HG02763 (cell line): ENCODE data around the gene HOOK2.
A peak's percentile ranks its signal among the peaks of the same experiment; 100 is the strongest.
"Not testable (repeated sequence)": the region's sequence is repeated elsewhere in the genome, so short reads cannot be mapped to it uniquely, and the experiment has no call there.

ENCODE experiments used
- ATAC-seq: cut with Tn5 transposase; IDR thresholded peaks from one replicate; pipeline ENCODE4 v1.9.1; 2021; ENCODE audit warnings: mild to moderate bottlenecking, moderate library complexity; ENCODE audit not compliant: unreplicated experiment

The HOOK2 gene

DNA sequence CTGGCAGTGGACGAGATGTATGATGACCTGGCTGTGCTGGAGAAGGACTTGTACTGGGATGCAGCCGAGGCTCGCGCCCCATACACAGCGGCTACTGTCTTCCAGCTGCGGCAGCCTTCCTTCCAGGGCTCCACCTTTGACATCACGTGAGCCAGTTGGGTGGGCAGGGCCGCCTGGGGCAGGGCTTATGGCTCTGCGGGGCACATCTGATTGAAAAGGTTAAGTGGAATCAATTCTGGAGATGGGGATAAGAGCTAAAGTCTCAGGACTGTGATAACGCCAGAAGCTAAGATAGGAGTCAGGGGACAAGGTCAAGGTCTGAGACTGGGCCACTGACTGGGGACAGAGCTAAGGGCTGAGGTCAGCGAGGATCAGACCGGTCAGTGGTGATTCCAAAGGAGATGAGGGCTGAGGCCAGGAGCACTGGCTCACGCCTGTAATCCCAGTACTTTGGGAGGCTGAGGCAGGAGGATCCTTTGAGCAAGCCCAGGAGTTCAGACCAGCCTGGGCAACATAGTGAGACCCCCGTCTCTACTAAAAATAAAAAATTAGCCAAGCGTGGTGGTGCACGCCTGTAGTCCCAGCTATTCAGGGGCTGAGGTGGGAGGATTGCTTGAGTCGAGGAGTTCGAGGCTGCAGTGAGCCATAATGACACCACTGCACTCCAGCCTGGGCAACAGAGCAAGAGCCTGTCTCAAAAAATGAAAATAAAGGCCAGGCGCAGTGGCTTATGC is 19.0 kb downstream of the HOOK2 start:
- no peak for ATAC-seq

DNA sequence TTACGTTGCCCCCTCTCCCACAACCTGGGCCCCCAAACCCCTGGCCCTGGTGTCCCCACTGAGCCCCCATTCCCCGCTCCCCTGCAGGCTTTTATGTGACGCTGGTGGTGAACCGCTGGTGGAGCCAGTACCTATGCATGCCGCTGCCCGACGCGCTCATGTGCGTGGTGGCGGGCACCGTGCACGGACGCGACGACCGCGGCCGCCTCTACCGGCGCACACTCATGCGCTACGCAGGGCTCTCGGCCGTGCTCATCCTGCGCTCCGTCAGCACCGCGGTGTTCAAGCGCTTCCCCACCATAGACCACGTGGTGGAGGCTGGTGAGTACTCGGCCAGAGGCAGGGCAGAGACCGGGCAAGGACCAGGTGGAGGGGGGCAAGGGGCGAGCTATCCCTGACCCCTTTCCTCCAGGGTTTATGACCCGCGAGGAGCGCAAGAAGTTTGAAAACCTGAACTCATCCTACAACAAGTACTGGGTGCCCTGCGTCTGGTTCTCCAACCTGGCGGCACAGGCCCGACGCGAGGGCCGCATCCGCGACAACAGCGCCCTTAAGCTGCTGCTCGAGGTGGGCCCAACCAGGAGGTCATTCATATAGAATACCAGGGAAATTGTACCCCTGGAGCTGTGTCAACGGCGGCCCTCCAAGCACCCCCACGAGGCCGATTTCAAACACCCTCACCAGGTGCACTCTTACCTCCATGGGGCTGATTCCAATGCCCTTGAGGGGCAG is 20.7 kb downstream of the HOOK2 start:
- no peak for ATAC-seq

DNA sequence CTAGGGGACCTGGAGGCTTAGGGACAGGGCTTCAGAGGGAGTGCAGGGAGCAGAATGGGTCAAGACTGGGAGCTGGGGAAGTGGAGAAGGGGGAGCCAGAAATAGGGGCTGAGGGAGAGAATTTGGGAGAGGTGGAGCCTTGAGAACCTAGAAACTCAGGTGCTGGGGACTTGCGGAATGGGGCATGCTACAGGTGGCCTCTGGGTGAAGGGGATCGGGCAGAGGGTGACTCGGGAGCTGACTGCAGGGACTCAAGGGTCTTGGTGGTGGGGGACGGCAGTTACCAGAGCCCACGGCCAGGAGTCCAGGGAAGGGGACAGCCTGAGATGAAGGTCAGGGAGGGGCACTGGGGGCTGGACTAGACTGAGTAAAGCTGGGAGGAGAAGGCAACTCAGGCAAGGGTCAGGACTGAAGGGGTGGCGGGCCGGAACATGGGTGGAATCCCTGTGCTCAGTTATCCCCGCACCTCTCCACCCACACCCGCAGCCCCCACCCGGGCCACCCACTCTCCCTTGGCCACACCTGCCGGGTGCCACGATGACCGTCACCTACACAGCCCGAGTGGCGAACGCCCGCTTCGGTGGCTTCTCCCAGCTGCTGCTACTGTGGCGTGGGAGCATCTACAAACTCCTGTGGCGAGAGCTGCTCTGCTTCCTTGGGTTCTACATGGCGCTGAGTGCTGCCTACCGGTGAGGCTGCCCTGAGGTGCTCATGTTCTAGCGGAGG is 23.1 kb downstream of the HOOK2 start:
- no peak for ATAC-seq

DNA sequence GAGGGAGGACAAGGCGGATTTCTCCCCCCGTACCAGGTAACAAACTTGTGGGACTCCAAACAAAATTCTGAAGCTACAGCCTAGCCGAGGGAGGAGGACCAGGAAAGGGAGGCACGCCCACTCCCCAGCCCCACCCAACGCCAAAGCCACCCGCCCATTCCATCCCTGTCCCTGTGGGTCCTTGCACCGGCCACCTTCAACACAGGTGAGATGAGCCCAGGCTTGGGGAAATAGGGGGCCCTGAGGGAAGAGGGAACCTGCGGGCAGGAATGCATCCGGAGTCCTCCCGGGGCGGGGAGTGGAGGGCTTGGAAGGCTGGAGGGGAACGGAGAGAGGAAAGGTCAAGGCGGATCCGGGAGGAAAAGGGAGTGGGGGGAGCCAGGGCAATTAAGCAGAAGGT is 23.7 kb downstream of the HOOK2 start, which contains the start of gene BEST2:
Gene BEST2 (plus strand): TSS at position 157 of the 400 bp plus-strand sequence. CDS start 802 bp downstream, outside the sequence.
- no peak for ATAC-seq

DNA sequence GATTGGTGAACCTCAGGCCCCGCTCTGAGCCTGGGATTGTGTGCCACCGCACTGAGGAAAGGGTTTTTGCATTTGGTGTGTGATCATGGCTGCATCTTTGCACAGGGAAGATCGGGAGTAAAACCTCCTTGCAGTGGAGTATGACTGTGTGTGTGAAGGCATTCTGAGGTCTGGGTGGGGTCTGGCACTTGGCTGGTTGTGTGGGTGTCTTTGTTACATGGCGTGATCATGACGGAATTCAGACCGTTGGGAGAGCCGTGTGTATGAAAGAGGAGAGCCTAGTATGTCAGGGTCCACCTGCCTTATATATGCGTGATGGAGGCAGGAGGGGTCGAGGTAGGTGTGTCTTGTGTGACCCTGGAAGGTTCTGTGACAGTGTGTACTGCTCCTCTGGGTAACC is 24.5 kb downstream of the HOOK2 start:
- no peak for ATAC-seq

DNA sequence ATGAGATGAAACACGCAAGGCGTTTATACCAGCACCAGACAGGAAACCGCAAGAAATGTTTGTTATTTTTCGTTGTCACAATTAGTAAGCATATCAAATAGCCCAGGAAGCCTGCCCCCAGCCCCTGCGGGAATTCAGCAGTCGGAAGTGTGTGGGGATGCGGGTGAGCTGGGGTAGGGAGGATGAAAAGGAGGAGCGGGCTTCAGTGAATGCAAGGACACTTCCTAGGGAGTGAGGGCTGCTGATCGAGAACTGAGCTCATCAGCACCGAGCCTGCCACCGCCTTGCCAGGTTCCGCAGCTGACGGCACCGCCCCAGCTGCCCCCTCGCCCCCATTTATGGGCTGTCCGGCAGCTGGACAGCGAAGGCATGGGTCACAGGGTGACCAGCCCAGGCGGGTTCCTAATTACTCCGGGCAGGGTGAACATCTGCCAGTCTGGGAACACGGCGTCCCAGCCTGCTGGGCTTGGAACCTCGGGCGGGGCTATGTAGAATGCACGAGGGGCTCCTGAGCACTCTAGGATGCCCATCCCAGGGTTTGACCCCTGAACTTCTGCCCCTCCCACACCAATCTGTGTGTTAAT is 25.3 kb downstream of the HOOK2 start:
- no peak for ATAC-seq

DNA sequence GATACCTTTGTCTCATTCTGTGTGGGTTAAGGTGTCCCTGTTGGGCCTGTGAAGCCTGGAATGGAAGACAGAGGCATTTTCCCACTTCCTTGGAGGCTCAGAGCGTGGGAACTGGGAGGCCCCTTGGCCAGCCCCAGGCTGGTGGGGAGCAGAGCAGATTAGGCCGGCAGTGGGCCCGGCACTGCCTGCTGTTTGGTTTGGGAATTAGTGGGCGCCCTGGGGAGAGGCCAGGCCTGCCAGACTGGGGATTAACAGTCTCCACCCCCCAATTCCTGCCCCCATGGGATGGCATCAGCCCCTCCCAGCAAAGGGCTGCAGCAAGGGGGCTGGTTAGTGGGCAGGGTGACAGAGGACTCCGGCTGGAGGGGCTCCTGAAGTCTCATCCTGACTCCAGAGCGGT is 26.9 kb downstream of the HOOK2 start:
- no peak for ATAC-seq

DNA sequence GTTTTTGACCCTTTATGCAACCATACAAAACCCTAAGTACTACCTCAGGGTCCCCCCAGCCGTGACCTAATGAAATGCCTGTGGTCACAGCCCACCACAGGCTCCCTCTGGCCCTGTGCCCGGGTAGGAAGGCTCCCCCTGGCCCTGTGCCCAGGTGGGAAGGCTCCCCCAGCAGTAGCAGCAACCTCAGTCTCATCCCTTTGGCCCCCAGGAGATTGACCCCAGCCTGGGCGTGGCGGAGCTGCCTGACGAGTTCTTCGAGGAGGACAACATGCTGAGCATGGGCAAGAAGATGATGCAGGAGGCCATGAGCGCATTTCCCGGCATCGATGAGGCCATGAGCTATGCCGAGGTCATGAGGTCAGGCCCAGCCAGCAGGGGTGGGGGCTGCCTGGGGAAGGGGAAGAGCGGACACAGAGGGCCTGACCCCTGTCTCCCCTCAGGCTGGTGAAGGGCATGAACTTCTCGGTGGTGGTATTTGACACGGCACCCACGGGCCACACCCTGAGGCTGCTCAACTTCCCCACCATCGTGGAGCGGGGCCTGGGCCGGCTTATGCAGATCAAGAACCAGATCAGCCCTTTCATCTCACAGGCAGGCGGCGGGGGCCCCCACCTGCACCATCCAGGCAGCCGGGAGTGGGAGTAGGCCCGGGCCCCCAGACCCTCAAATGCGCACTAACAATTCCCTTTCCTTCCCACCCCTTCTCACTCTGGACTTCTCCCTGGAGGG is 30.0 kb downstream of the HOOK2 start:
- no peak for ATAC-seq

DNA sequence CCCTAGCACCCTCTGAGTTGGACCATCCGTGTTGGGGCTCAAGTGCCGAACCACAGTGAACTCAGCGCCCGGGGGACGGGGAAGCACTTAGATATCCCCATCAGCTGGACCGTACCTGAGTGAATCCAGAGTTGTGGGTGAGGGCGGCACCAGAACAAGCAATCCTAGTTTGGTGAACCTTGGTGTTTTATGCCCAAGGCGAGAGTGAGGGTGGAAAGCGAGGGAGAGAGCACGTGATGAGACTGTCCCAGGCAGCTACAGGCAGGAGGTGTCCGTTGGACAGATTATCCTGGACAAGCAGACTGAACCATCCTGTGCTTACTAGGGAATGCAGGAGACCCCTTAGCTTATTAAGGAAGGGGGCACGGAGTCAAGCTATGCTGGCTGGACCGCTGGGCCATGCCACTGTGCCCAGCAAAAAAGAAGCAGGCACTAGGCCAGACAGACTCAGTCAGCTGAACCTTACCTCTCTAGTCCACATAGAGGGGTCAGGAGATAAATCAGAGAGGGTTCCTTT is 37.5 kb downstream of the HOOK2 start:
- ATAC-seq = no peak

DNA sequence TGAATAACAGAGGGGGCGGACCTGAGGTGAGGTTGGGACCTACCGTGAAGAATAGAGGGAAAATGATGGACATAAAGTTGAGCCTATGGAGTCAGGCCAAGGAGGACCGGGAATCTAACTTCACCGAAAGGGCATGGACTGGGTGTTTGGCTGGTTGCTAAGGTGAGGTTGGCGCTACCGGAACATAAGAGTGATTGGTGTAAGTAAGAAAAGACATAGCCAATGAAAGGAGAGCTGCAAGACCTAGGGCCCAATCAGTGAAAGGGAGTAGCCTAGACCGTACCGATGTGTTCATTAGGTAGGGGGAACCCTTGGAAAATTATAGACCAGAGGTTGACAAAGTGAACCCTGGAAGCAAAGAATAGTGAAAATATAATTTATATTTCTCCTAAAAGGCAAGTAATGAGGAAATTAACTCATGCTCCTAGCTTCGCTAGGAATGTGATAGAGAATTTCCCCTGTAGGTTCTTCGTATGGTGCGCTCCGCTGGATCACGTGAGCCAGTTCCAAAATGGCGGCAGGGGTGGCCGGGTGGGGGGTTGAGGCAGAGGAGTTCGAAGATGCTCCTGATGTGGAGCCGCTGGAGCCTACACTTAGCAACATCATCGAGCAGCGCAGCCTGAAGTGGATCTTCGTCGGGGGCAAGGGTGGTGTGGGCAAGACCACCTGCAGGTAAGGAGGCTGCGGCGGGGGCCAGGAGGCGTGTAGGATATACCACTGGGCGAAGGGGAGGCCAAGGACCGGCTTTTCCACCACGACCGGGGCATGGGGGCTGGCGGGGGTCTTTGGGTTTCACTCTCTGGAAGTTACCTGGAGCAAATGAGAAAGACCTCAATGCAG is 38.1 kb downstream of the HOOK2 start, which contains the start of gene GET3:
Gene GET3 (plus strand): TSS at position 503 of the 840 bp plus-strand sequence. CDS start 9 bp downstream, at position 512.
- ATAC-seq = peak; percentile 74

DNA sequence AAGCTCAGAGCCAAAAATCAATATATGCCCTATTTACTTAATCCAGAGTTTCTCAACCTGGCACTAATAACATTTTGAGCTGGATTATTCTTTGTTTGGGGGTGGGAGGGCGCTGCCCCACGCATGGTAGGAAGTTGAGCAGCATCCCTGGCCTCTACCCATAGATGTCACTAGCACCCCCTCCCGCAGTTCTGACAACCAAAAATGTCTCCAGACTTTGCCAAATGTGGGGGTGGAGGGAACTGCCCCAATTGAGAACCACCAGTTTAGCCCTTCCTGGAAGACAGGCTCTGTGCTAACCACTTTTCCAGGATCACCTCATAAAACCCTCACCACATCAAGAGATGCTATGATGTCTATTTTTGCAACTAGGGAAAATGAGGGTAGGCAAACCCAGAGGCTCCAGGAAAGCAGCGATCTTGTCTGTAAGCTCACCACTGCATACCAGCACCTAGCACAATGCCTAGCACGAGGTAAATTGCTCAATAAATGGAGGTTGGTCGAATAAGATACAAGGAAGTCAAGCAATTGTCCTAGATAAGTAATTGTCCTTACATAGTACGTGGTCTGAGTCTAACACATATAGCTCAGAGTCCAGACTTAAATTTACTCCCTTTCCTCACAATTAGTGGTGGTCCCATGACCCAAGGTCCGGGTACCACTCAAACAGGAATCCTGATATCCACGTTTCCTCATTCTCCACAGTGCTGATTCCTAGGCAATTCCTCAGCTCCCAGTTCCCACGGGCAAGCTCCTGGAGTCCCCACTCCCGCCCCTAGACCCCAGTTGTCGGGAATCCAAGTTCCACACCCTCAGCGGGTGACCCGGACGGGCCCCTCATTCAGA is 41.8 kb downstream of the HOOK2 start:
- ATAC-seq = no peak

DNA sequence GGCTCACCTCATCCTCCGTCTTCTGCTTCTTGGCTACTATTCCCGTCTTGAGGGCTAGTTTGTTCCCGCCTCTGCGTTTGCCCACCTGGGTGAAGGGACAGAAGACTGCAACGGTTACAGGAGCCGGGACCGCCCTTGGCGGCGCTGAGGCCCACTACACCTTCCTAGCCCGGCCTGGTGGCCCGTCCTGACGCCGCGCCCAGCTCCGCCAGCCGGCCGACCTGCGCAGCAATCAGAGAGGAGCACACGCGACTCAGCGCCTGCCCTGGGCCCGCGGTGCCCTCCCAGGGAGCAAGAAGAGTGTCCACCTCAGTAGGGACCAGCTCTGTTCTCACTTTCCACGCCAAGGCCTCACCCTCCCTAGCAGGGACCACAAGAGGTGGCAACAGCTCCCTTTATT is 44.0 kb downstream of the HOOK2 start:
- no peak for ATAC-seq

DNA sequence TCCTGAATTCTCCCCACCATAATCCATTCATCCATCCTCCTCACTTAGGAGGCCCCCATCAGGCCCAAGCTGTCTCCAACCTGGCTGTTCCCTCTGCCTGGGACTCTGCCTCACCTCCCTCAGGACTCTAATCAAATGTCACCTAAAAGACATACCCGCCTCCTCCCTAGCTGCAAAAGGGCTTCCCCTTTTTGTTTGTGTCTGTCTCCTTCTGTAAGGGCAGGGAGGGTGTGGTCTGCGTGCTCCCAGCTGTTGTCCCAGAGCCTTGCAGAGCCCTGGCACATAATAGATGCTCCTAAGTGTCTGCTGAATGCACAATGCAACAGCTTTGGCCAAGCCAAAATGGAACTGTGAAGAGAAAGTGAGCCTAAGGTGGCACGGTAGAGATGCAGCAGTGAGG is 45.3 kb downstream of the HOOK2 start:
- ATAC-seq = no peak

DNA sequence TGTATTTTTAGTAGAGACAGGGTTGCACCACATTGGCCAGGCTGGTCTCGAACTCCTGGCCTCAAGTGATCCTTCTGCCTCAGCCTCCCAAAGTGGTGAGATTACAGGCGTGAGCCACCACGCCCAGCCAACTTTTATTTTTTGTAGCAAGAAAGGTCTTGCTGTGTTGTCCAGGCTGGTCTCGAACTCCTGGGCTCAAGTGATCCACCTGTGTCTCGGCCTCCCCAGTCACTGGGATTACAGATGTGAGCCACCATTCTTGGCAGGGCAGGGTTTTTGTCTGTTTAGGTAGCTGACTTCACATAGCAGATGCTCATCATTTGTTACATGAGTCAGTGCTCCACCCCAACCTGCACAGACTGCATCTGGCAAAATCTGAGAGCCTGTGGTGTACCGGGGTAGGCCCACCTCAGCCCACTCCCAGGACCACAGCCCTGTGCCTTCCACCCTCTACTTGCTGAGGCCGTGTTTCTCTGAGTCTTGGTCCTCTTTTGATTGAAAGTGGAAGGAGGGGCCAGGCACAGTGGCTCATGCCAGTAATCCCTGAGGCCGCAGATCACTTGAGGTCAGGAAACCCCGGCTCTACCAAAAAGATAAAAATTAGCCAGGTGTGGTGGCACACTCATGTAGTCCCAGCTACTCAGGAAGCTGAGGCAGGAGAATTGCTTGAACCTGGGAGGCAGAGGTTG is 47.5 kb downstream of the HOOK2 start:
- ATAC-seq = no peak

DNA sequence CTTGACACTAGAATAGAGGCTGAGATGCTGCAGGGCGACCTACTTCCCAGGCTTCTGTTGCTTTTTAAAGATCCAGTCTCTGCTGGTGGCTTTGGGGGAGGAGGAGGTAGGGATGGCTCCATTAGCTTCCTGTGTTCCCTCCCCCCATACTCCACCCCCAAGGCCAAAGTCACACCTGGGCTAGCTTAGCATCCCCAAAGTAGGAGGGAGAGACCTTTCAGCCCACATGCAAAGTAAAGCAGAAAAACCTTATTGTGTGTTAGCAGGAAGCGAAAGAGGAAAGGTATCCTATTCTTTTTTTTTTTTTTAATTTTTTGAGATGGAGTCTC is 48.4 kb downstream of the HOOK2 start:
- ATAC-seq = no peak

DNA sequence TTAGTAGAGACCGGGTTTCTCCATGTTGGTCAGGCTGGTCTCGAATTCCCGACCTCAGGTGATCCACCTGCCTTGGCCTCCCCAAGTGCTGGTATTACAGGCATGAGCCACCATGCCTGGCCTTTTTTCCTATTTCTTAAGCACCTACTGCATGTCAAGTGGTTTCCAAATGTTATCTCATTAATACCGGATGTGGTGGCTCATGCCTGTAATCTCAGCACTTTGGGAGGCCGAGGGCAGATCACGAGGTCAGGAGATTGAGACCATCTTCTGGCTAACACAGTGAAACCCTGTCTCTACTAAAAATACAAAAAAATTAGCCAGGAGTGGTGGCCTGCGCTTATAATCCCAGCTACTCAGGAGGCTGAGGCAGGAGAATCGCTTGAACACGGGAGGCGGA is 49.7 kb downstream of the HOOK2 start:
- ATAC-seq = not testable (repeated sequence)

DNA sequence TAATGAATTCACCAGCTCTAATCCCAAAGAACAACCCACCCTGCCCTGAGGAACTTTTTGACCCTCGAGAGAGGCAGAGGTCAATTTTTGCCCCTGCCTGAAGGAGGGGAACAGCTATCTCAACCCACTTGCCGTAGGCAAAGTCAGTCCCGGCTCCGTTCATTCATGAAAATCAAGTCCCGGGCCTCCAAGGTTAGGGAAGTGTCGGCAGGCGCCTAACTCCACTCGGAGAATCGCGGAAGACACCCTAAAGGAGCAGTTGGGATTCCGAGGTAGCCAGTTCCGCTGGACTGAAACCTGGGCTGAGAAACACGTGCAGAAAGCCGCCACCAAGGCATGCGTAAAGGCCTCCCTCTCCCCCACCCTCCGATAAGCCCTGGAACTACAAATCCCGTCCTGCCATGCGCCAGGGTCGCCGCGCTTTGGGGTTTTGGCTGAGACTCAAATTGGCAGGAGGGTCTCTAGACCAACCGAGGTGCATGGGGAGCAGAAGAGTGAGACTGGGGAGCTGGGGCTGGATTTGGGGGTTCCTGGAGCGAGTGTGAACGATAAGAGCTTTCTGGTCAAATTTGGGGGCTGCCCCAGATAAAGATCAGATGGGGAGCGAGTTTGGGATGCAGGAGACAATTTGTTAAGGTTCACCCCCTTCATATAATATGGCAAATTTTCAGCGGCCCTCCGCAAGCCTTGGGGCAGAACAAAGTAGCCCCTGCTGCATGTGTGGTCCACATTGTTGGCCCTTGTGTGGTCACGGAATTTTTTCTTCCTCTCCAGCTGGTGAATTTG is 51.5 kb downstream of the HOOK2 start, which contains the start of gene TNPO2:
Gene TNPO2 (minus strand): TSS at position 292 of the 786 bp plus-strand sequence. CDS start 2,955 bp downstream, outside the sequence.
- no peak for ATAC-seq
